GM03348 (cell line): Measurements from ENCODE around the gene GLYR1.

Experiments used
- DNase-seq: peaks from one replicate; pipeline ENCODE4 v3.0.0; 2012; ENCODE audit warnings: low spot score

Gene GLYR1

DNA sequence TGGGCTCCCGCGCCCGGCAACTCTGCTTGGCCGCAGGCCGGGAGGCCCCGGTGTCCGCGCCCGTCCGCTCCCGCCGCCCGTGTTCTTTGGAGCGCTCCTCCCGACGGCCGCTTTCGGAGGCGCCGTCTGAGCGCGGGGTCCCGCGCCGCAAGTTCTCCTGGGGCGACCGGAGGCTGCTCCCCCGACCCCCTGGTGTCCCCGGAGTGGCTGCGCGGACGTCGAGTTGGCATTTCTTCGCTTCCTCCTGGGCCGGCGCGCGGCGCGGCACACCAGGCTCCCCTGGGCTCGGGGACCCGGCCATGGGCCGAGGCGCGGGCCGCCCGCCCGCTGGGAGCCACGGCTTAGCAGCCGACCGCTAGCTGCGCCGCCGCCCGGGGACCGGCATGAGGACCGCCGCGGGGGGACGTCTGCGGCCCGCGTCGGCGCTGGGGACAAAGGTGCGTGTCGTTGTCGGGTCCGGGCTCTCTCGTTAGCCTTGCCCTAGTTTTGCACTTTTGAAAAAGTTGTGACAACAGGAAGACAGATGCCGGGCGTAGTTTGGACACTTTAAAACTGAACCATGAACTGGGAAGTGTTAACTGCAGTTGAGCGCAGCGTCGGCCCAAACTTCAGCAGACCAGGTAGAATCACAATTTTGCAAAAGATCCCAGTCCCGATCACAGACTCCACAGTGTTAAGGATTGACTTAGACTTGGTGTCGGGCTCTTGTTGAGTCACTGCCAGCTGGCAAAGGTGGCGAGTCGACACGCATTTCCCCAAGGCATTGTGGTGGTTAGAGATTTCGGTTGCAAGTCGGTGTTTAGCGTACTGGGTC, 893 bp upstream of the GLYR1 start:
- peak; percentile 64 for DNase-seq

- peak; percentile 64 for DNase-seq
Observed at GRCh38 chr16:4846503-4846900, 586 bp downstream of the GLYR1 start.

GRCh38 chr16:4840984-4841383, 6.1 kb downstream of the GLYR1 start:
- DNase-seq, result no peak

GRCh38 chr16:4839942-4840341, 7.1 kb downstream of the GLYR1 start:
- no peak for DNase-seq

- no peak for DNase-seq
Observed at GRCh38 chr16:4837733-4838501, 9.2 kb downstream of the GLYR1 start.

GRCh38 chr16:4836727-4837126, 10.4 kb downstream of the GLYR1 start:
- DNase-seq, result no peak

GRCh38 chr16:4833584-4833983, 13.5 kb downstream of the GLYR1 start:
- DNase-seq, result no peak

- no peak for DNase-seq
Observed at GRCh38 chr16:4832698-4833343, 14.3 kb downstream of the GLYR1 start.

GRCh38 chr16:4831616-4832015, 15.5 kb downstream of the GLYR1 start:
- no peak for DNase-seq

- DNase-seq, result no peak
Observed at GRCh38 chr16:4830408-4830807, 16.7 kb downstream of the GLYR1 start.

GRCh38 chr16:4828567-4829321, 18.3 kb downstream of the GLYR1 start:
- no peak for DNase-seq

DNA sequence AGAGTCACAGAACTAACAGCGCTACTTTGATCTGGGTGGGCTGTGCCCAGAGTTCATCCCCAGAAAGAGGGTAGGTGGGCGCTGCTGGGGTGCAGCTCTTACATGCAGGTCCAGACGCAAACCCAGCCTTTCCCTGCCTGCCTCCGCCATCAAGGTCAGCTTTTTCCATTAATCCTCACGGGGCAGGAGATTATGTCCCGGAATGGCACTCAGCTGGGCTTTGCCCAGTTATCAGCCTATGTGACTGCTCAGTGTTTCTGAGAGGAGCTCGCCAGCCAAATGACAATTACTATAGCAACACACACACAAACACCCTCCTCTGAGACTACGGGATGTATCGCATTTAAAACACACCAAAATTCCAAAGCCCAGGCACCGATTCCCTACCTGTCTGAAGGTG, 20.1 kb downstream of the GLYR1 start:
- DNase-seq, result no peak

- DNase-seq, result no peak
Observed at GRCh38 chr16:4826526-4826925, 20.6 kb downstream of the GLYR1 start.

- DNase-seq, result no peak
Observed at GRCh38 chr16:4825196-4825595, 21.9 kb downstream of the GLYR1 start.

DNA sequence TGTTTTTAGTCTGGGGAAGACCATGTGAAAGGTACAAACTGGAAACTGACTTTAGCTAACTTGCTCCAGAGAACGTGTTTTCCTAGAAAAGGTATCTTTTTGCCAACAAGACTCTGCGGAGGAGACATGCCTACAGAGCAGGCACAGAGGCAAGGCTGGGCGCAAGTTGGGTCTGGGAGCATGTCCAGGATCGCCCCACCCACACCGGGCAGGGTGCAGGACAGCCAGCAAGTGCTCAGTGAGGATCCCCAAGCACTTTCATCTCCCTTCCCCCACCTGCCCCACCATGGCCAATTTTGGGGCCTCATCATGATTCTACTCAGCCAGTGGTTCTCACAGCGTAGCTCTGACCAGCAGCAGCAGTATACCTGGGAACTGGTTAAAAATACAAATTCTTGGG, 26.4 kb downstream of the GLYR1 start:
- DNase-seq, result no peak

GRCh38 chr16:4814542-4815173, 32.4 kb downstream of the GLYR1 start:
- DNase-seq, result no peak

- DNase-seq, result no peak
Observed at GRCh38 chr16:4814046-4814445, 33.0 kb downstream of the GLYR1 start.

- no peak for DNase-seq
Observed at GRCh38 chr16:4813251-4814003, 33.7 kb downstream of the GLYR1 start.

DNA sequence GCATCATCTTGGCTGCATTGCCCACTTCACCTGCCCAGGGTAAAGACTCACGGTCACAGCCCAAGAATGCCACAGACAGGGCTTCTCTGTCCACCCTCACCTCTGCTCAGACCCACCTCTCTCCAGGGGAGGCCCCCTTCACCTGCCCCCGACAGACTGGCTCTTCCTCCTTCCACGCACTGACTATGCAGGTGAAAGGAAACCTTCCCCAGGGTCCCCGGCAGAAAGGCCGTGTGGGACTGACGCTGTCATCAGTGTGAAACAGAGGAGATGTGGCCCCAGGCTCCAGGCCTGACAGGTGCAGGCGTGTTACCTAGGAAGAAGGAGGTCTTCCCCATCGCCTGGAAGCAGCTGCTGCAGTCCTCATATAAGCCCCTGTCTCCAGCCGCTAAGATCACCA, 35.3 kb downstream of the GLYR1 start:
- no peak for DNase-seq

DNA sequence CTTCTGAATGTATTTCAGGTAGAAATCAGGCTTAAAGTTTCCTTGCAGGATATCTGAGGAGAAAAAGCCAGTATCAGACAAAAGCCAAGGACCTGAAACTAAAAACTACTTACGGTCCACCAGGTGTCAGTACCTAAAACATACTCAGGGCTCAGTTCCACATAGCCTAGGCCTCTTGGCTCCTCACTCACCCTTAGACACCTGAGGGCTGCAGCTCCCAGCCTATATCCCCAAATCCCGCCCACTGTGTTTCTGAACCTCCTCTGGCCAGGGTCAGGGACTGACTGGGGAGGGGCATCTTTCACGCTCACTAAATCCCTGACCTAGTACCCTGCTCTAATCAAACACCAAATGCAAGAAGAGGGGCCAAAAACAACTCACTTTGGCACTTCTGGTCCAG, 35.8 kb downstream of the GLYR1 start:
- no peak for DNase-seq

DNA sequence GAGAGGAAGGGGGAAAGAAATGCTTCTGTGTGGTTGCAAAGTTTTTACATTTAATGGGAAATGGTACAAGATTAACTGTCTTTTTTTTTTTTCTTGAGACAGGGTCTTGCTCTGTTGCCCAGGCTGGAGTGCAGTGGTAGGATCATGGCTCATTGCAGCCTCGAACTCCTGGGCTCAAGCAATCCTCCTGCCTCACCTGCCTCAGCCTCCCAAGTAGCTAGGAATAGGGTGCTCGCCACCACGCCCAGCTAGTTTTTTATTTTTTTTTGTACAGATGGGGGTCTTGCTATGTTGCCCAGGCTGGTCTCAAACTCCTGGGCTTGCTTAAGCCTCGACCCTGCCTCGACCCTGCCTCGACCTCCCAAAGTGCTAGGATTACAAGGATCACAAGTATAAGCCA, 40.8 kb downstream of the GLYR1 start:
- no peak for DNase-seq
